Activated CD4-positive, CD25-positive, alpha-beta regulatory T cell treated with anti-CD3 and anti-CD28 coated beads, Interleukin-2, amount 50 U/mL, for 24 hours (primary cell): ENCODE measurements around the gene CNOT6.
"Not testable (repeated sequence)": the region's sequence is repeated elsewhere in the genome, so short reads cannot be mapped to it uniquely, and the experiment has no call there.

Experiments
- ATAC-seq, 2 donors: fragments of 150-1000 bp; cut with Tn5 transposase; one replicate each; pipeline ENCODE4 v1.10.0; 2021; ENCODE audit warnings: mild to moderate bottlenecking in 1 of 2, moderate library complexity in 1 of 2

The CNOT6 gene

GRCh38 chr5:180494060-180494509, at the start of gene CNOT6:
TSS of gene CNOT6 (plus strand) at chr5:180494379. CDS start at chr5:180529277, 34,898 bp downstream.
- ATAC-seq, result peak; percentile 92 to 98

GRCh38 chr5:180454752-180455151, 39.4 kb upstream of the CNOT6 start:
- no peak for ATAC-seq

GRCh38 chr5:180455872-180456271, 38.3 kb upstream of the CNOT6 start:
- ATAC-seq, result no peak

GRCh38 chr5:180456792-180457191, 37.4 kb upstream of the CNOT6 start:
- ATAC-seq, result no peak

GRCh38 chr5:180458852-180459673, 35.1 kb upstream of the CNOT6 start:
- ATAC-seq, result not testable (repeated sequence)

GRCh38 chr5:180459674-180460142, 34.5 kb upstream of the CNOT6 start:
- not testable (repeated sequence) for ATAC-seq

- ATAC-seq, result no peak
Measured at GRCh38 chr5:180460834-180461233, 33.3 kb upstream of the CNOT6 start.

- ATAC-seq, result no peak
Measured at GRCh38 chr5:180461303-180461702, 32.9 kb upstream of the CNOT6 start.

- ATAC-seq, result no peak
Measured at GRCh38 chr5:180463216-180463900, 30.8 kb upstream of the CNOT6 start.

GRCh38 chr5:180463916-180464602, 30.1 kb upstream of the CNOT6 start:
- no peak for ATAC-seq

- no peak for ATAC-seq
Measured at GRCh38 chr5:180464603-180464970, 29.6 kb upstream of the CNOT6 start.

- not testable (repeated sequence) for ATAC-seq
Measured at GRCh38 chr5:180465052-180465451, 29.1 kb upstream of the CNOT6 start.

GRCh38 chr5:180466316-180466715, 27.9 kb upstream of the CNOT6 start:
- ATAC-seq, result no peak

GRCh38 chr5:180467028-180467975, 26.9 kb upstream of the CNOT6 start:
- no peak for ATAC-seq

- no peak for ATAC-seq
Measured at GRCh38 chr5:180467989-180468731, 26.0 kb upstream of the CNOT6 start.

- no peak for ATAC-seq
Measured at GRCh38 chr5:180468732-180469585, 25.2 kb upstream of the CNOT6 start.

- ATAC-seq, result no peak
Measured at GRCh38 chr5:180469586-180469865, 24.7 kb upstream of the CNOT6 start.

GRCh38 chr5:180469866-180470265, 24.3 kb upstream of the CNOT6 start:
- no peak for ATAC-seq

- no peak for ATAC-seq
Measured at GRCh38 chr5:180470361-180470760, 23.8 kb upstream of the CNOT6 start.

GRCh38 chr5:180470966-180471582, 23.1 kb upstream of the CNOT6 start:
- peak; percentile 48 to 64 for ATAC-seq
